Lower lobe of right lung (tissue), 2 donors: ENCODE results near the gene KIR2DL1. TPM values are rescaled to one million over a fixed set of nuclear protein-coding genes. Genes with fewer than 3 reads are reported as not detected.
"Not testable (repeated sequence)": the region's sequence is repeated elsewhere in the genome, so short reads cannot be mapped to it uniquely, and the experiment has no call there.

Experiments
- ATAC-seq, 2 donors: fragments of 200-7000 bp; cut with Tn5 transposase; one replicate each; pipeline ENCODE4 v1.9.1; 2020 to 2022; ENCODE audit warnings: mild to moderate bottlenecking in 2 of 2, moderate library complexity in 2 of 2
- DNase-seq: peaks from one replicate; pipeline ENCODE4 v3.0.0-alpha.2; 2020
- H3K27ac ChIP-seq: fragments of 200-600 bp; one replicate; pipeline ENCODE4 v1.8.0; 2022
- H3K27me3 ChIP-seq: fragments of 200-600 bp; one replicate; pipeline ENCODE4 v1.8.0; 2022; ENCODE audit warnings: low read depth
- H3K36me3 ChIP-seq: fragments of 200-600 bp; one replicate; pipeline ENCODE4 v1.8.0; 2022; ENCODE audit warnings: mild to moderate bottlenecking
- H3K4me1 ChIP-seq: fragments of 200-600 bp; one replicate; pipeline ENCODE4 v1.8.0; 2022
- H3K4me3 ChIP-seq: fragments of 200-600 bp; one replicate; pipeline ENCODE4 v1.8.0; 2022; ENCODE audit warnings: mild to moderate bottlenecking
- H3K9me3 ChIP-seq: fragments of 200-600 bp; one replicate; pipeline ENCODE4 v1.8.0; 2022
- intact Hi-C: fragments of 100-400 bp; cut with DNase I; formaldehyde crosslinking; loops from one replicate; pipeline ENCODE4 v1.11.0; 2022
- total RNA-seq: library from RNA; stranded (reverse); fragmentation: NEBNext Ultra II Directional; extraction: Animal tissue kit (Norgen Biotek cat#: 25700); gene quantifications from one replicate; pipeline ENCODE4 v1.2.1, GENCODE V29; 2021
- TF ChIP-seq, protein P1 (sequence below): fragments of 200-600 bp; IDR thresholded peaks from one replicate; pipeline ENCODE4 v1.8.0; 2022; ENCODE audit warnings: antibody characterized with exemption, mild to moderate bottlenecking
- donor health status: DM: no; HTN: yes; CAD: no; lungs with severe emphysema.

KIR2DL1 gene
- total RNA-seq, 1 donor from 2014 or later: 0.83 TPM

DNA sequence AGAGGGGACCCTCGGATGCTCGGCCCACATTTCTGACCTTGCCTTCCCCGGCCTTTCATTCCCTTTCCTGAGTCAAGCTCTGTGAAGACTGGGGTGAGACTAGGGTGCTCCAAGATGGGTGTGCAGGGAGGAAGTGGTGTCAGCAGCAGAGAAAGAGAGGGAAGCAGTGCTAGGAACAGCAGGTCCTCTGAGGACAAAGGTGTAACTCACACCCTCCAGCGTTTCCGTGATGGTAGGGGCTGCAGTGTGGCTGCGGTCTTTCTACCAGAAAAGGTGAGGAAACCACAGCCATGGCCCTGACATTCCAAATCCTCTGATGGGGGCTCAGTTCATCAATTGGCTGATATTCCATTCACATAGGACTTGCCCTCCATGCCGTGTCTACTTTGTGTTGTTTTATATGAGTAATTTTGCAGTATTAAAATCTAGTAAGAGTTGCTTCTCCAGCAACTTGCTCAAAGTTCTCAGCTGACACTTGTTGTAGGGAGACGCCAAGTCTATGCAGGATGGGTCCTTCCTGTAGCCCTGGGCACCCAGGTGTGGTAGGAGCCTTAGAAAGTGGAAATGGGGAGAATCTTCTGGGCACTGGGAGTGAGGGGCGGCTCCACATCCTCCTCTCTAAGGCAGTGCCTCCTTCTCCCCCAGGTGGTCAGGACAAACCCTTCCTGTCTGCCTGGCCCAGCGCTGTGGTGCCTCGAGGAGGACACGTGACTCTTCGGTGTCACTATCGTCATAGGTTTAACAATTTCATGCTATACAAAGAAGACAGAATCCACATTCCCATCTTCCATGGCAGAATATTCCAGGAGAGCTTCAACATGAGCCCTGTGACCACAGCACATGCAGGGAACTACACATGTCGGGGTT lies 48.3 kb downstream of the KIR2DL1 start:
- no peaks in the 10 kb centered on the region for H3K36me3 ChIP-seq
- DNase-seq: no peak
- no peaks in the 10 kb centered on the region for H3K9me3 ChIP-seq
- H3K27ac ChIP-seq: no peak overlapping the region
- TF ChIP-seq, protein P1, sequence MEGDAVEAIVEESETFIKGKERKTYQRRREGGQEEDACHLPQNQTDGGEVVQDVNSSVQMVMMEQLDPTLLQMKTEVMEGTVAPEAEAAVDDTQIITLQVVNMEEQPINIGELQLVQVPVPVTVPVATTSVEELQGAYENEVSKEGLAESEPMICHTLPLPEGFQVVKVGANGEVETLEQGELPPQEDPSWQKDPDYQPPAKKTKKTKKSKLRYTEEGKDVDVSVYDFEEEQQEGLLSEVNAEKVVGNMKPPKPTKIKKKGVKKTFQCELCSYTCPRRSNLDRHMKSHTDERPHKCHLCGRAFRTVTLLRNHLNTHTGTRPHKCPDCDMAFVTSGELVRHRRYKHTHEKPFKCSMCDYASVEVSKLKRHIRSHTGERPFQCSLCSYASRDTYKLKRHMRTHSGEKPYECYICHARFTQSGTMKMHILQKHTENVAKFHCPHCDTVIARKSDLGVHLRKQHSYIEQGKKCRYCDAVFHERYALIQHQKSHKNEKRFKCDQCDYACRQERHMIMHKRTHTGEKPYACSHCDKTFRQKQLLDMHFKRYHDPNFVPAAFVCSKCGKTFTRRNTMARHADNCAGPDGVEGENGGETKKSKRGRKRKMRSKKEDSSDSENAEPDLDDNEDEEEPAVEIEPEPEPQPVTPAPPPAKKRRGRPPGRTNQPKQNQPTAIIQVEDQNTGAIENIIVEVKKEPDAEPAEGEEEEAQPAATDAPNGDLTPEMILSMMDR: no peak
- intact Hi-C loops: no loop called here
- ATAC-seq: no peak
- H3K27me3 ChIP-seq: no peaks in the 10 kb centered on the region
- H3K4me3 ChIP-seq: no peak overlapping the region
- no peaks in the 10 kb centered on the region for H3K4me1 ChIP-seq

DNA sequence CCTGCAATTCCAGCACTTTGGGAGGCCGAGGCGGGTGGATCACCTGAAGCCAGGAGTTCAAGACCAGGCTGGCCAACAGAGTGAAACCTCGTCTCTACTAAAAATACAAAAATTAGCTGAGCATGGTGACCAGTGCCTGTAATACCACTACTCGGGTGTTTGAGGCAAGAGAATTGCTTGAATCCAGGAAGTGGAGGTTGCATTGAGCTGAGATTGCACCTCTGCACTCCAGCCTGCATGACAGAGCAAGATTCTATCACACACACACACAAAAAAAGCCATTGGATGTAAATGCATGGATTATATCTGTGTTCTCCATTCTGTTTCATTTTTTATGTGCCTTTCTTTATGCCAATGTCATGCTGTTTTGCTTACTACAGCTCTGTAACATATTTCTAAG lies 54.8 kb downstream of the KIR2DL1 start:
- DNase-seq, H3K9me3 ChIP-seq, H3K27me3 ChIP-seq, ATAC-seq, H3K36me3 ChIP-seq, intact Hi-C loops, H3K27ac ChIP-seq, H3K4me1 ChIP-seq, H3K4me3 ChIP-seq: not testable (repeated sequence)

DNA sequence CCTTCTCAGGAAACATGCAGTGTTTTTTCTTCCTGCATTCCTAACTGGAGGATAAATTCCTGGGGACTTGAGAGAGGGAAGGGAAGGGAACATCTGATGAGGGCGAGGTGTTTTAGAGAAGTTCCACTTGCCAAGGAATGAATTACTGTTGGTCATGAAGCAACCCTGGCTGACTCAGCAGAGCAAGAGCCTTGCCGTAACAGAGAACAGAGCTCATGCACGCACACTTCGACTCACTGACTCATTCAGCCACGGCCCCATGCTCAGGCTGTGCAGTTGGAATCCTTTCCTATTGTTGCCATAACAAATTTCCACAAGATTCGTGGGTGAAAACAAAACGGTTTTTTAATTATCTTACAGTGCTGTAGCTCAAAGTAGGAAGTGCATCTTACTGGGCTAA lies 55.7 kb downstream of the KIR2DL1 start:
- intact Hi-C loops, H3K4me1 ChIP-seq, H3K27ac ChIP-seq, H3K36me3 ChIP-seq, H3K4me3 ChIP-seq, H3K27me3 ChIP-seq, ATAC-seq, H3K9me3 ChIP-seq: not testable (repeated sequence)
- peak; percentile 46 for DNase-seq

DNA sequence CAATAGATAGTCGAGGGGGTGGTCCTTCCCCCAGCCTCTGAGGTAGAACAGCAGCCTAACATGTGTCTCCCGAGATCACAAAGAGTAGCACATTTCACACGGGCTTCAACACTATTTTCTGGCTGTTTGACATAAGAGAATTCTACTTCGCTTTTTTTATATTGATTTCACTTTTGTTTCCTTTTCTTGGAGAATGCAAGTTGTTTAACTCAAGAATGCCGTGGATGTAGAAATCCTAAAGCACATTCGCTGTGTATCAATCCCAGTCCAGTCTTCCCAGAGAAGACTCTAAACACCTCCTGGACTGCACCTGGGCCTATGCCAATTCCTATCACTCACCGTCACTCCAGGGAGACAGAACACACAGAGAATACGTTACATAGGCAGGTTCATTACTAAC lies 58.5 kb downstream of the KIR2DL1 start:
- H3K9me3 ChIP-seq, ATAC-seq, intact Hi-C loops, DNase-seq, H3K4me3 ChIP-seq, H3K27ac ChIP-seq, H3K36me3 ChIP-seq, H3K4me1 ChIP-seq, H3K27me3 ChIP-seq: not testable (repeated sequence)

DNA sequence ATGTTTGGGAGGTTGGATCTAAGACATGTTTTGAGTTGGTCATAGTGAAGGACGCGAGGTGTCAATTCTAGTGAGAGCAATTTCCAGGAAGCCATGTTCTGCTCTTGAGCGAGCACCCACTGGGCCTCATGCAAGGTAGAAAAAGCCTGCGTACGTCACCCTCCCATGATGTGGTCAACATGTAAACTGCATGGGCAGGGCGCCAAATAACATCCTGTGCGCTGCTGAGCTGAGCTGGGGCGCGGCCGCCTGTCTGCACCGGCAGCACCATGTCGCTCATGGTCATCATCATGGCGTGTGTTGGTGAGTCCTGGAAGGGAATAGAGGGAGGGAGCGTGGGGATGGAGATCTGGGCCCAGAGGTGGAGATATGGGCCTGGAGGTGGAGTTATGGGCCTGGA lies 62.9 kb downstream of the KIR2DL1 start, which contains the start of gene KIR2DS4:
Gene KIR2DS4, plus strand, starts transcription at position 181 of the 400 bp plus-strand sequence.
- H3K9me3 ChIP-seq, intact Hi-C loops, H3K27ac ChIP-seq, H3K4me1 ChIP-seq, H3K4me3 ChIP-seq, ATAC-seq, DNase-seq, H3K27me3 ChIP-seq, H3K36me3 ChIP-seq: not testable (repeated sequence)

Other genes starting within 250 kb of the KIR2DL1 start
- gene LILRA2, start 196.0 kb upstream of the KIR2DL1 start, total RNA-seq: 25.3 TPM
- 7.6 TPM for gene LILRA1, start 176.2 kb upstream of the KIR2DL1 start, total RNA-seq
- gene LILRB1, start 139.3 kb upstream of the KIR2DL1 start, total RNA-seq: 43.3 TPM
- 43.7 TPM for gene LILRB4, start 106.8 kb upstream of the KIR2DL1 start, total RNA-seq
- gene KIR3DL3, start 45.4 kb upstream of the KIR2DL1 start, total RNA-seq: not detected
- 0.38 TPM for gene KIR2DL3, start 31.3 kb upstream of the KIR2DL1 start, total RNA-seq
- gene KIR2DL4, start 33.8 kb downstream of the KIR2DL1 start, total RNA-seq: 0.38 TPM
- 0.71 TPM for gene KIR3DL1, start 46.7 kb downstream of the KIR2DL1 start, total RNA-seq
- 0.38 TPM for gene KIR2DS4, start 62.9 kb downstream of the KIR2DL1 start, total RNA-seq
- gene KIR3DL2, start 80.7 kb downstream of the KIR2DL1 start, total RNA-seq: not detected
- gene FCAR, start 104.4 kb downstream of the KIR2DL1 start, total RNA-seq: 6.7 TPM
- 2.4 TPM for gene NCR1, start 136.4 kb downstream of the KIR2DL1 start, total RNA-seq
- 0.15 TPM for gene NLRP7, start 177.7 kb downstream of the KIR2DL1 start, total RNA-seq
- 22.7 TPM for gene NLRP2, start 196.6 kb downstream of the KIR2DL1 start, total RNA-seq